T-cell (primary cell): ENCODE results near the gene INHA. TPM values are rescaled to one million over a fixed set of nuclear protein-coding genes. Genes with fewer than 3 reads are reported as not detected.

Experiments
- ATAC-seq, 4 experiments: fragments of 200-7000 bp in 3 of 4; fragments of 150-1000 bp in 1 of 4; cut with Tn5 transposase; replicated peaks in 1 of 4; 1 replicate in 3 of 4; 2 replicates in 1 of 4; pipeline ENCODE4 v1.10.0; 2021; ENCODE audit warnings: moderate library complexity in 3 of 4, mild to moderate bottlenecking in 2 of 4, moderate number of reproducible peaks in 1 of 4
- CTCF ChIA-PET, 2 donors: fragments of 300-600 bp; sonication (Branson Sonifier 250); formaldehyde crosslinking; loops; one replicate each; lab custom pipeline; 2022; ENCODE audit warnings: antibody characterized with exemption in 2 of 2; lab: Charles Lee
- POLR2A ChIA-PET, 2 donors: fragments of 300-600 bp; sonication (Branson Sonifier 250); formaldehyde crosslinking; loops; one replicate each; lab custom pipeline; 2022; ENCODE audit warnings: antibody characterized with exemption in 2 of 2; lab: Charles Lee
- DNase-seq, 35 experiments: peaks; one replicate each; pipeline versions ENCODE4 v3.0.0 to v3.0.0-alpha.2; 2013 to 2023
- H3K27ac ChIP-seq: one replicate; pipeline ENCODE4 v1.5.1; 2013; ENCODE audit warnings: low read length
- H3K27me3 ChIP-seq, 2 experiments: replicated peaks in 1 of 2; 1 replicate in 1 of 2; 2 replicates in 1 of 2; pipeline versions ENCODE4 v1.6.1 to v1.7.0; 2013; ENCODE audit warnings: low read length in 1 of 2, mixed read lengths in 1 of 2; ENCODE audit not compliant: control insufficient read depth in 2 of 2, insufficient read depth in 2 of 2; ENCODE audit errors: extremely low read depth in 1 of 2
- H3K36me3 ChIP-seq, 2 donors: 1 replicate in 1 of 2; 2 replicates in 1 of 2; pipeline versions ENCODE4 v1.6.1 to v1.7.0; 2013; ENCODE audit warnings: low read length in 1 of 2; ENCODE audit not compliant: control insufficient read depth in 2 of 2, insufficient read depth in 1 of 2; ENCODE audit errors: extremely low read depth in 1 of 2
- H3K4me1 ChIP-seq, 2 experiments: 1 replicate in 1 of 2; 2 replicates in 1 of 2; pipeline versions ENCODE4 v1.6.1 to v1.7.0; 2013; ENCODE audit warnings: low read length in 2 of 2, mixed read lengths in 1 of 2; ENCODE audit not compliant: insufficient read depth in 2 of 2, control insufficient read depth in 1 of 2; ENCODE audit errors: extremely low read depth in 1 of 2
- H3K4me3 ChIP-seq, 2 donors: 1 replicate in 1 of 2; 2 replicates in 1 of 2; pipeline versions ENCODE4 v1.5.1 to v1.7.0; 2013; ENCODE audit warnings: mild to moderate bottlenecking in 2 of 2, low read length in 1 of 2, moderate library complexity in 1 of 2; ENCODE audit not compliant: control insufficient read depth in 1 of 2; ENCODE audit errors: extremely low read depth in 1 of 2
- H3K9me3 ChIP-seq: 2 replicates; pipeline ENCODE4 v1.7.0; 2013
- H3K27ac Mint-ChIP-seq, 2 donors: one replicate each; pipeline ENCODE4 v1.8.0; 2020 to 2021; ENCODE audit warnings: mild to moderate bottlenecking in 2 of 2, mixed read lengths in 2 of 2
- H3K27me3 Mint-ChIP-seq, 2 donors: one replicate each; pipeline ENCODE4 v1.8.0; 2021 to 2022; ENCODE audit warnings: mixed read lengths in 2 of 2
- H3K36me3 Mint-ChIP-seq: one replicate; pipeline ENCODE4 v1.8.0; 2021; ENCODE audit warnings: mixed read lengths
- H3K4me1 Mint-ChIP-seq, 3 donors: one replicate each; pipeline ENCODE4 v1.8.0; 2020 to 2022; ENCODE audit warnings: mixed read lengths in 3 of 3, mild to moderate bottlenecking in 1 of 3
- H3K4me3 Mint-ChIP-seq, 3 donors: one replicate each; pipeline ENCODE4 v1.8.0; 2020 to 2022; ENCODE audit warnings: mild to moderate bottlenecking in 3 of 3, mixed read lengths in 3 of 3, moderate library complexity in 3 of 3
- H3K9me3 Mint-ChIP-seq, 3 donors: one replicate each; pipeline ENCODE4 v1.8.0; 2020 to 2022; ENCODE audit warnings: mixed read lengths in 3 of 3
- WGBS: methylation state at CpG from one replicate; pipeline ENCODE4 v1.1.5; 2013; ENCODE audit warnings: missing lambda C conversion rate; ENCODE audit not compliant: insufficient coverage; 5-methylcytosine and 5-hydroxymethylcytosine counted together
- total RNA-seq, 35 experiments: library from RNA in 6 of 35; stranded (reverse) in 6 of 35; fragments of 120-200 nt in 1 of 35; gene quantifications; one replicate each; pipeline versions ENCODE4 v1.2.1 to v1.2.4 and lab custom pipeline; 2013 to 2026

The INHA gene
- total RNA-seq, 5 donors from 2014 or later (not counting 1 experiment from before 2014, with no cell fraction given) = 0.16 TPM; not detected in 4

- Histone ChIP-seq H3K9me3 (no peaks in the 10 kb centered on the region), H3K4me3 (no peak overlapping the region), H3K27ac (no peak overlapping the region), H3K4me1 (peaks cover 0 to 23% of the 10 kb centered on the region in 2 experiments), H3K27me3 (peaks cover 2 to 87% of the 10 kb centered on the region in 2 experiments), H3K36me3 (no peaks in the 10 kb centered on the region)
- POLR2A ChIA-PET = no interaction called here
- peaks cover 33 to 50% of the 10 kb centered on the region in 2 donors for H3K27me3 Mint-ChIP-seq
- ATAC-seq (no peak), DNase-seq (no peak)
- CTCF ChIA-PET = interaction anchor here in 1 of 2 donors (0.6 to 0.7 kb wide), 2 partner anchors 91 to 496 kb away, joined by 3 to 4 read pairs; no protein-coding TSS in a partner anchor
- H3K9me3 Mint-ChIP-seq = no peaks in the 10 kb centered on the region
- peaks cover 6 to 12% (median 7%) of the 10 kb centered on the region in 3 donors for H3K4me1 Mint-ChIP-seq
- no peak overlapping the region for H3K4me3 Mint-ChIP-seq
- H3K36me3 Mint-ChIP-seq = no peaks in the 10 kb centered on the region
- WGBS = 93% methylated on average over 9 of the region's 15 CpGs
- H3K27ac Mint-ChIP-seq = peak overlapping the region in 1 of 2 donors; percentile 8
These were observed 17.8 kb upstream of the INHA start for GRCh38 chr2:219554350-219554749.

GRCh38 chr2:219555956-219556355 lies 16.2 kb upstream of the INHA start:
- Mint-ChIP-seq H3K36me3 (no peaks in the 10 kb centered on the region), H3K4me3 (no peak overlapping the region), H3K27ac (no peak overlapping the region), H3K4me1 (peaks cover 6 to 10% (median 7%) of the 10 kb centered on the region in 3 donors), H3K9me3 (no peaks in the 10 kb centered on the region), H3K27me3 (peaks cover 33 to 40% of the 10 kb centered on the region in 2 donors)
- ATAC-seq = no peak
- DNase-seq = no peak
- H3K4me1 ChIP-seq = peaks cover 0 to 23% of the 10 kb centered on the region in 2 experiments
- H3K27ac ChIP-seq = no peak overlapping the region
- no peak overlapping the region for H3K4me3 ChIP-seq
- no peaks in the 10 kb centered on the region for H3K9me3 ChIP-seq
- H3K27me3 ChIP-seq = peaks cover 2 to 82% of the 10 kb centered on the region in 2 experiments
- ChIA-PET POLR2A (no interaction called here), CTCF (no interaction called here)
- H3K36me3 ChIP-seq = no peaks in the 10 kb centered on the region
- 93% methylated on average over 19 of the region's 20 CpGs for WGBS

- H3K36me3 ChIP-seq = no peaks in the 10 kb centered on the region
- H3K4me1 Mint-ChIP-seq = peaks cover 6 to 9% (median 7%) of the 10 kb centered on the region in 3 donors
- H3K27me3 Mint-ChIP-seq = peaks cover 31 to 39% of the 10 kb centered on the region in 2 donors
- ChIA-PET POLR2A (no interaction called here), CTCF (no interaction called here)
- H3K27ac ChIP-seq = no peak overlapping the region
- H3K9me3 Mint-ChIP-seq = no peaks in the 10 kb centered on the region
- DNase-seq = no peak
- H3K27me3 ChIP-seq = peaks cover 0 to 82% of the 10 kb centered on the region in 2 experiments
- H3K36me3 Mint-ChIP-seq = no peaks in the 10 kb centered on the region
- no peak overlapping the region for H3K27ac Mint-ChIP-seq
- no peaks in the 10 kb centered on the region for H3K9me3 ChIP-seq
- H3K4me3 ChIP-seq = no peak overlapping the region
- no peak overlapping the region for H3K4me3 Mint-ChIP-seq
- H3K4me1 ChIP-seq = peaks cover 0 to 21% of the 10 kb centered on the region in 2 experiments
- ATAC-seq = no peak
- 87% methylated on average over 17 of the region's 19 CpGs for WGBS
These were observed 15.7 kb upstream of the INHA start for GRCh38 chr2:219556413-219556812.

- WGBS = 82% methylated on average over 20 of the region's 21 CpGs
- POLR2A ChIA-PET = no interaction called here
- DNase-seq = no peak
These were observed 14.8 kb upstream of the INHA start for GRCh38 chr2:219557320-219557719.

DNA sequence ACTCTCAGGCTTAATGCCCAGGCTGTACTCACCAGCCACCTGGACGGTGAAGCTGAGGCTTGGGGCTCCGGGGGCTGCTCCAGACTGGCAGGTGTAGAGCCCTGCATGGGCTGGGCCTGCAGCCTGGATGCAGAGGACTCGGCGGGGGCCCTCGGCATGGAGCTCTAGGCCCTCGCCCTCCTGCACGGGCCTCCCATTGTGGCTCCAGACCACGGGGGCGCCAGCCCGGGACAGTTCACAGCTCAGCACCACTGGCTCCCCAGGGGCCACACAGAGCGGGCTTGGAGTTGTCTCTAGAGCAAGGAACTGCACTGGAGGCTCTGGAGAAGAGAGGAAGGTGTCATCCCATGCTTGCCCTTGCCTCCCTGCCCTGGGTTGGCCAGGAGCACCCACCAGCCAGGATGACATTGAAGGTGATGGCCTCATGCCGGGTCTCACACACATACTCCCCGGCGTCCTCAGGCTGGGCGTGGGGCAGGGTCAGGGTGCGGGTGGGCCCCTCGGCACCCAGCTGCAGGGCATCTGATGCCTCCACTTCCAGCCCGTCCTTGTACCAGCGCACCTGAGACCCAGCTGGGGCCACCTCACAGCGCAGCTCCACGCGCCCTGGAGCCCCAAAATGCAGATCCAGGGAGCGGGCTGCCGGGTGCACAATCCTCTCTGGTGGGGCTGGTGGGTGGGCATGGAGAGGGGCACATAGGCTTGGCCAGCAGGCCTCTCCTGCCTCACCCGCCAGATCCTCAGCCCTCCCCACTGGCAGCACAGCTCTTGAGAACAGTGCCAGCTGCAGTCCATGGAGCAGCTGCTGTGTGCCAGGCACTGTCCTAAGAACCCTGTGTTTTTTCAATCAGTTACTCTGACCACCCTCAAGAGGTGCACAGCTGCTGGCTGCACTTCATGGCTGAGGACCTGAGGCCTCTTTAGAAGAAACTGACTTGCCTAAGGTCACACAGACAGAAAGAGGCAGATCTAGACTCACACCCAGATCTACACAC lies 14.0 kb upstream of the INHA start:
- ATAC-seq (no peak), DNase-seq (no peak)
- peaks cover 0 to 81% of the 10 kb centered on the region in 2 experiments for H3K27me3 ChIP-seq
- CTCF ChIA-PET = no interaction called here
- H3K36me3 ChIP-seq = no peaks in the 10 kb centered on the region
- H3K27me3 Mint-ChIP-seq = peaks cover 28 to 35% of the 10 kb centered on the region in 2 donors
- H3K4me3 ChIP-seq = no peak overlapping the region
- no peaks in the 10 kb centered on the region for H3K9me3 Mint-ChIP-seq
- no peaks in the 10 kb centered on the region for H3K9me3 ChIP-seq
- peaks cover 0 to 4% of the 10 kb centered on the region in 2 experiments for H3K4me1 ChIP-seq
- 87% methylated on average over 22 of the region's 25 CpGs for WGBS
- H3K4me1 Mint-ChIP-seq = peaks cover 0 to 5% (median 4%) of the 10 kb centered on the region in 3 donors
- no peak overlapping the region for H3K27ac Mint-ChIP-seq
- no peak overlapping the region for H3K27ac ChIP-seq
- POLR2A ChIA-PET = no interaction called here
- H3K4me3 Mint-ChIP-seq = no peak overlapping the region
- no peaks in the 10 kb centered on the region for H3K36me3 Mint-ChIP-seq

More at GRCh38 chr2:219557320-219557719, 14.8 kb upstream of the INHA start:
- peaks cover 0 to 5% (median 4%) of the 10 kb centered on the region in 3 donors for H3K4me1 Mint-ChIP-seq
- Histone ChIP-seq H3K27ac (no peak overlapping the region), H3K4me1 (peaks cover 0 to 12% of the 10 kb centered on the region in 2 experiments), H3K4me3 (no peak overlapping the region), H3K9me3 (no peaks in the 10 kb centered on the region), H3K36me3 (no peaks in the 10 kb centered on the region), H3K27me3 (peaks cover 0 to 82% of the 10 kb centered on the region in 2 experiments)
- peaks cover 28 to 36% of the 10 kb centered on the region in 2 donors for H3K27me3 Mint-ChIP-seq
- ATAC-seq = no peak
- no peak overlapping the region for H3K4me3 Mint-ChIP-seq
- no peaks in the 10 kb centered on the region for H3K36me3 Mint-ChIP-seq
- no peak overlapping the region for H3K27ac Mint-ChIP-seq
- no peaks in the 10 kb centered on the region for H3K9me3 Mint-ChIP-seq
- CTCF ChIA-PET = no interaction called here

DNA sequence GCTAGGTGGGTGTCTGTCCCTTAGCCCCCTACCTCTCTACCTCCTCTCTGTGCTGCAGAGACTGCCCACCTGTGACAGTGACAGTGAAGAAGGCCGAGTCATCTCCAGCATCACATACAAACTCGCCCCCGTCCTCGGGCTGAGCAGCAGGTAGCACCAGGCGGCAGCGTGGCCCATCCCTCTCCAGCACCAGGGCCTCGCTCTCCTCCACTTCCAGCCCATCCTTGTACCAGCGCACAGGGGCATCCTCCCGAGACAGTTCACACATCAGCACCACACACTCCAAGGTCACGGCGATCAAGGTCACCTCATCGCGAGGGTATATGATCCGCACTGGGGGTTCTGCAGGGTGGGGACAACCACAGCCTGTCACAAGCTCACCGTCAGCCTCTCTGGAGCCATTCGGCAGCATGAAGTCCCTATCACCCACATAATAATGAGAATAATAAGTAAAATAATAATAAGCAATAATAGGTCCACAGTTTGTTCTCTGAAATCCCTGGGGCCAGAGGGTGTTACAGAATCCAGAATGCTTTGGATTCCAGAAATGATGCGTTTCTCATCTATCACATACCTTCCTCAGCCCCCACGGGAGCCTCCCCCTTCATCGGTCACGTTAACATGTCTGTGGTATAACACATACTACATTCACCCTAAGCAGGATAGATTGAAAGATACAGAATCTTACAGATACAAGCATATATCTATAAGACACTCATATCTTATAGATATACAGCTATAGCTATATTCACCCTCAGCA lies 12.8 kb upstream of the INHA start:
- no peak for DNase-seq
- H3K4me3 ChIP-seq = no peak overlapping the region
- no peaks in the 10 kb centered on the region for H3K36me3 ChIP-seq
- H3K27me3 ChIP-seq = peaks cover 0 to 79% of the 10 kb centered on the region in 2 experiments
- Mint-ChIP-seq H3K27me3 (peaks cover 24 to 29% of the 10 kb centered on the region in 2 donors), H3K4me3 (no peak overlapping the region), H3K36me3 (no peaks in the 10 kb centered on the region), H3K27ac (no peak overlapping the region), H3K9me3 (no peaks in the 10 kb centered on the region), H3K4me1 (no peaks in the 10 kb centered on the region)
- H3K9me3 ChIP-seq = no peaks in the 10 kb centered on the region
- 81% methylated on average over 11 of the region's 20 CpGs for WGBS
- POLR2A ChIA-PET = no interaction called here
- CTCF ChIA-PET = interaction anchor here (0.5 to 2.1 kb wide), 11 partner anchors 8 to 77 kb away, joined by 3 to 13 read pairs (median 3); partner anchors contain the start of gene GMPPA (in 1 of the 2)
- ATAC-seq = no peak
- H3K27ac ChIP-seq = no peak overlapping the region
- no peaks in the 10 kb centered on the region for H3K4me1 ChIP-seq
